HCT116 (cell line): ENCODE measurements around the gene SLC25A42. TPM values are rescaled to one million over a fixed set of nuclear protein-coding genes. Genes with fewer than 3 reads are reported as not detected.

ENCODE experiments used
- ATAC-seq: fragments of 200-7000 bp; cut with Tn5 transposase; 2 replicates; pipeline ENCODE4 v1.9.1; 2020; ENCODE audit warnings: mild to moderate bottlenecking, moderate library complexity
- BruUV-seq: library from RNA; stranded (reverse); fragments of 400-500 nt; replicated peaks from 2 replicates; lab custom pipeline; 2021; lab: Mats Ljungman, UMichigan
- CTCF ChIA-PET: fragments of 300-600 bp; sonication (Branson Sonifier 250); formaldehyde crosslinking; loops from one replicate; lab custom pipeline; 2021; ENCODE audit warnings: antibody characterized with exemption; lab: Charles Lee
- POLR2A ChIA-PET: fragments of 300-600, 350-600 bp; sonication (Branson Sonifier 250); formaldehyde crosslinking; loops from one replicate; lab custom pipeline; 2021; ENCODE audit warnings: antibody characterized with exemption; lab: Charles Lee
- RAD21 ChIA-PET, 2 experiments: fragments of 300-600 bp; sonication (Branson Sonifier 250); formaldehyde crosslinking; loops; one replicate each; lab custom pipeline; 2023; ENCODE audit warnings: low total read pairs in 2 of 2; ENCODE audit not compliant: uncharacterized antibody in 2 of 2, unreplicated experiment in 2 of 2, low non-redundant PET in 1 of 2; lab: Charles Lee
- DNase-seq: peaks from one replicate; pipeline ENCODE4 v3.0.0-alpha.2; 2010; ENCODE audit warnings: low read depth, low spot score
- H2AFZ ChIP-seq: fragments of 200-600 bp; shearing (Covaris generic), sonication (generic); 2 replicates; pipeline ENCODE4 v1.6.1; 2017; ENCODE audit warnings: low read depth, mixed run types, mixed read lengths, antibody characterized with exemption, low read length; ENCODE audit not compliant: poor library complexity, severe bottlenecking
- H3K27ac ChIP-seq: 2 replicates; pipeline ENCODE4 v1.5.1; 2012; ENCODE audit warnings: low read depth, low read length
- H3K27me3 ChIP-seq: fragments of 200-600 bp; sonication (generic); 2 replicates; pipeline ENCODE4 v1.6.1; 2016; ENCODE audit warnings: mixed run types, low read length, mixed read lengths; ENCODE audit not compliant: insufficient read depth
- H3K36me3 ChIP-seq, 2 experiments: fragments of 200-500 bp in 1 of 2; fragments of 200-600 bp in 1 of 2; sonication (Bioruptor generic) in 1 of 2; sonication (generic) in 1 of 2; 2 replicates each; pipeline versions ENCODE4 v1.5.1 to v1.6.1; 2014 to 2016; ENCODE audit warnings: low read length in 2 of 2, inconsistent platforms in 1 of 2, mixed read lengths in 1 of 2, mixed run types in 1 of 2; ENCODE audit not compliant: insufficient read depth in 2 of 2, control insufficient read depth in 1 of 2
- H3K4me1 ChIP-seq, 2 experiments: fragments of 200-600 bp in 1 of 2; sonication (generic) in 1 of 2; 2 replicates each; pipeline versions ENCODE4 v1.5.1 to v1.6.1; 2012 to 2017; ENCODE audit warnings: low read length in 2 of 2, inconsistent platforms in 1 of 2, mild to moderate bottlenecking in 1 of 2, mixed read lengths in 1 of 2, mixed run types in 1 of 2, moderate library complexity in 1 of 2; ENCODE audit not compliant: insufficient read depth in 2 of 2, control insufficient read depth in 1 of 2
- H3K4me2 ChIP-seq: fragments of 200-600 bp; sonication (generic); 2 replicates; pipeline ENCODE4 v1.6.1; 2017; ENCODE audit warnings: mixed run types, low read length, mixed read lengths
- H3K4me3 ChIP-seq, 2 experiments: fragments of 200-600 bp in 1 of 2; sonication (generic) in 1 of 2; replicated peaks in 1 of 2; 2 replicates each; pipeline ENCODE4 v1.5.1; 2011 to 2016; ENCODE audit warnings: low read length in 2 of 2, control low read depth in 1 of 2, low read depth in 1 of 2, mild to moderate bottlenecking in 1 of 2, mixed read lengths in 1 of 2, mixed run types in 1 of 2
- H3K79me2 ChIP-seq: fragments of 200-600 bp; sonication (generic); 2 replicates; pipeline ENCODE4 v1.6.1; 2017; ENCODE audit warnings: mild to moderate bottlenecking, mixed run types, low read length, moderate library complexity, mixed read lengths; ENCODE audit not compliant: insufficient read depth
- H3K9ac ChIP-seq: fragments of 200-600 bp; sonication (generic); 2 replicates; pipeline ENCODE4 v1.6.1; 2016; ENCODE audit warnings: low read length, mixed read lengths
- H3K9me2 ChIP-seq: fragments of 200-600 bp; sonication (generic), shearing (Covaris generic); 2 replicates; pipeline ENCODE4 v1.6.1; 2017; ENCODE audit warnings: mixed run types, mild to moderate bottlenecking, moderate library complexity; ENCODE audit not compliant: insufficient read depth
- H3K9me3 ChIP-seq, 2 experiments: fragments of 200-500 bp in 1 of 2; fragments of 200-600 bp in 1 of 2; sonication (Bioruptor generic) in 1 of 2; sonication (generic) in 1 of 2; 2 replicates each; pipeline ENCODE4 v1.6.1; 2014 to 2017; ENCODE audit warnings: low read length in 2 of 2, mixed read lengths in 2 of 2, inconsistent platforms in 1 of 2, low read depth in 1 of 2, mild to moderate bottlenecking in 1 of 2, mixed run types in 1 of 2, moderate library complexity in 1 of 2; ENCODE audit not compliant: control insufficient read depth in 1 of 2, insufficient read depth in 1 of 2
- H4K20me1 ChIP-seq: fragments of 200-600 bp; sonication (generic), shearing (Covaris generic); 2 replicates; pipeline ENCODE4 v1.6.1; 2017; ENCODE audit warnings: mixed run types, mild to moderate bottlenecking, moderate library complexity; ENCODE audit not compliant: insufficient read depth
- CBX3 ChIP-seq: IDR thresholded peaks from 2 replicates; pipeline ENCODE4 v1.6.1; 2012; ENCODE audit warnings: low read depth
- EGR1 ChIP-seq: IDR thresholded peaks from 2 replicates; pipeline ENCODE4 v1.6.1; 2012; ENCODE audit warnings: low read depth
- ELF1 ChIP-seq: IDR thresholded peaks from 2 replicates; pipeline ENCODE4 v1.6.1; 2012; ENCODE audit warnings: low read depth, borderline replicate concordance
- EZH2phosphoT487 ChIP-seq: fragments of 200-600 bp; IDR thresholded peaks from 2 replicates; pipeline ENCODE4 v1.6.1; 2018; ENCODE audit warnings: antibody characterized with exemption, borderline replicate concordance
- FOSL1 ChIP-seq: IDR thresholded peaks from 2 replicates; pipeline ENCODE4 v1.6.1; 2012; ENCODE audit warnings: low read depth
- POLR2A ChIP-seq: IDR thresholded peaks from 2 replicates; pipeline ENCODE4 v1.7.0; 2011; ENCODE audit warnings: borderline replicate concordance; ENCODE audit not compliant: insufficient read depth, insufficient read length; ENCODE audit errors: extremely low read depth
- POLR2AphosphoS5 ChIP-seq: IDR thresholded peaks from 2 replicates; pipeline ENCODE4 v1.6.1; 2011; ENCODE audit warnings: mild to moderate bottlenecking, low read depth, low read length, moderate library complexity
- SP1 ChIP-seq: IDR thresholded peaks from 2 replicates; pipeline ENCODE4 v1.6.1; 2012; ENCODE audit warnings: low read depth
- YY1 ChIP-seq: IDR thresholded peaks from 2 replicates; pipeline ENCODE4 v1.6.1; 2011; ENCODE audit warnings: low read length, low read depth, moderate library complexity, mild to moderate bottlenecking; ENCODE audit not compliant: insufficient replicate concordance; ENCODE audit errors: extremely low read depth
- ZFX ChIP-seq: fragments of 450-650 bp; IDR thresholded peaks from 2 replicates; pipeline ENCODE4 v1.6.1; 2017
- ZNF274 ChIP-seq: fragments of 200-500 bp; sonication (Bioruptor generic); IDR thresholded peaks from 2 replicates; pipeline ENCODE4 v1.6.1; 2014; ENCODE audit warnings: mild to moderate bottlenecking, low read depth, low read length, inconsistent platforms
- intact Hi-C: fragments of 100-400 bp; cut with micrococcal nuclease; formaldehyde crosslinking; loops from 2 replicates; pipeline ENCODE4 v1.10.0; 2022
- total RNA-seq: library from RNA; stranded (reverse); gene quantifications from one replicate; pipeline ENCODE4 v1.2.1, GENCODE V29; 2021; ENCODE audit not compliant: unreplicated experiment
- TF ChIP-seq, protein P1 (sequence below): IDR thresholded peaks from 2 replicates; pipeline ENCODE4 v1.6.1; 2012; ENCODE audit warnings: low read depth
- TF ChIP-seq, protein P2 (sequence below): IDR thresholded peaks from 2 replicates; pipeline ENCODE4 v1.6.1; 2011; ENCODE audit warnings: mild to moderate bottlenecking, low read length, moderate library complexity; ENCODE audit not compliant: insufficient replicate concordance; ENCODE audit errors: extremely low read depth
- TF ChIP-seq, protein P3 (sequence below): IDR thresholded peaks from 2 replicates; pipeline ENCODE4 v1.6.1; 2012
- TF ChIP-seq, protein P4 (sequence below), 3 experiments: fragments of 200-600 bp in 1 of 3; sonication (generic) in 1 of 3; IDR thresholded peaks in 2 of 3; conservative IDR thresholded peaks in 1 of 3; 2 replicates each; pipeline ENCODE4 v1.5.1; 2012 to 2017; ENCODE audit warnings: low read depth in 2 of 3, low read length in 2 of 3, antibody characterized with exemption in 1 of 3, borderline replicate concordance in 1 of 3, control low read depth in 1 of 3, mild to moderate bottlenecking in 1 of 3, mixed read lengths in 1 of 3, mixed run types in 1 of 3, moderate library complexity in 1 of 3; ENCODE audit not compliant: insufficient read depth in 1 of 3

The SLC25A42 gene
- total RNA-seq, 1 experiment from 2014 or later, result 10.2 TPM

DNA sequence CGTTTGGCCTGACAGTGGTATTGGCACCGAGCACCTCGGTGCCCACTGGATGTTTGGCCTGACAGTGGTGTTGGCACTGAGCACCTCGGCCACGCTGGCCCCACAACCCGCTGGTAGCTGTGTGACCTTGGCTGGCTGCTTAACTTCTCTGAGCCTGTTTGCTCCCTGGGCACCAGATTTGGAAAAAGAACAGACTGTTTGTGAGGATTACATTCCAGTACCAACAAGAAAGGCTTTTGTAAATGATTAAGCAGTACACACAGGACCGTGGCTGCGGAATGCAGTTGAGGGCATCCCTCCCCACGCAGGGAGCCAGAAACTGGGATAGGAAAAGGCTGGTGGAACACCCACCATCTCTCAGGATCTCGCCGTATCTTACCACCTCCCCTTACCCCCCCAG, 31.9 kb downstream of the SLC25A42 start (continued):
- no peak for TF ChIP-seq YY1

DNA sequence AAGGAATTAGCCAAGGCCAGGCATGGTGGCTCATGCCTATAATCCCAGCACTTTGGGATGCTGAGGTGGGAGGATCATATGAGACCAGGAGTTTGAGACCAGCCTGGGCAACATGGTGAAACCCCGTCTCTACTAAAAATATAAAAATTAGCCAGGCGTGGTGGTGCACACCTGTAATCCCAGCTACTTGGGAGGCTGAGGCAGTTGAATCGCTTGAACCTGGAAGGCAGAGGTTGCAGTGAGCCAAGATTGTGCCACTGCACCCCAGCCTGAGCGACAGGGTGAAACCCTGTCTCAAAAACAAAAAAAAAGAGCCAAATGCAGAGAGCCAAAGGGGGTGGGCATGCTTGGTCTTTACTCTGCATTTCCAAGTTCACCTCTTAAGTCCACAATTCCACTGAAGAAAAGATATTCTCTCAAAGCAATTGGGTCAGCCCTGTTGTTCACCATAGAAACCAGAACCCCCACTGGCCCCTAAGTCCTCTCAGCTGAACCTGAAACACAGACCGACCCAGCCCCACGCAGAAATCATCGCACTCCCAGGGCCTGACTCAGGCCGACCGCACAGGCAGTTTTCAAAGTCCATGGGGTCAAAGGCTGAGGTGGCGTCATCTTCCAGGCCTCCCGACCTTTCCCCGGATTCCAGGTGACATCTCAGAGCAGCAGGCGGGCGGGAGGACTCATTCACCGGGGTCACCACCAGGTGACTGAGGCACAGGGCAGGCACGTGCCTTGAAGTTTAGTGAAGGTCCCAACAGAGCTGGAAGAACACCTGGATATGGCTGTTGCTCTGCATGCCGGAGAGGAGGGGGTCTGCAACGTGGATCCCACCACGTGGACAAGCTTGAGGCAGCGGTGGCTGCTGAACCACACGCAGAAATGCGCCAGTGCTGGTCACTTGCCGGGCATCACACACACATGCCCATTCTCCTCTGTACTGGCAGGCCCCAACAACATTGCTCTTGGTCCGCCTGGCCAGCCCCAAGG, 33.1 kb downstream of the SLC25A42 start:
- H2AFZ ChIP-seq, result no peak overlapping the region
- H3K9me3 ChIP-seq, result no peaks in the 10 kb centered on the region
- H4K20me1 ChIP-seq, result no peaks in the 10 kb centered on the region
- CTCF ChIA-PET, result no interaction called here
- peak overlapping the region; percentile 55 for H3K9ac ChIP-seq
- H3K4me1 ChIP-seq, result peaks cover 47 to 86% of the 10 kb centered on the region in 2 experiments
- RAD21 ChIA-PET, result no interaction called here
- H3K27ac ChIP-seq, result peak overlapping the region; percentile 48
- peak; percentile 80 for ATAC-seq
- peak overlapping the region; percentile 65 for H3K4me2 ChIP-seq
- POLR2A ChIA-PET, result no interaction called here
- H3K4me3 ChIP-seq, result no peak overlapping the region
- H3K36me3 ChIP-seq, result no peaks in the 10 kb centered on the region
- BruUV-seq, result TSS peak; percentile 39
- no peaks in the 10 kb centered on the region for H3K9me2 ChIP-seq
- intact Hi-C loops, result no loop called here
- no peaks in the 10 kb centered on the region for H3K27me3 ChIP-seq
- no peaks in the 10 kb centered on the region for H3K79me2 ChIP-seq
- DNase-seq, result peak; percentile 71
- TF ChIP-seq YY1 (no peak), SP1 (peak; percentile 81), CBX3 (peak; percentile 66; the same call in 1 of the 2 replicates), POLR2AphosphoS5 (peak; percentile 44; the same call in 1 of the 2 replicates), ZFX (no peak), EZH2phosphoT487 (no peak), ZNF274 (no peak), POLR2A (no peak), EGR1 (no peak), FOSL1 (peak; percentile 59; the same call in 1 of the 2 replicates), ELF1 (no peak)
- TF ChIP-seq, protein P1, sequence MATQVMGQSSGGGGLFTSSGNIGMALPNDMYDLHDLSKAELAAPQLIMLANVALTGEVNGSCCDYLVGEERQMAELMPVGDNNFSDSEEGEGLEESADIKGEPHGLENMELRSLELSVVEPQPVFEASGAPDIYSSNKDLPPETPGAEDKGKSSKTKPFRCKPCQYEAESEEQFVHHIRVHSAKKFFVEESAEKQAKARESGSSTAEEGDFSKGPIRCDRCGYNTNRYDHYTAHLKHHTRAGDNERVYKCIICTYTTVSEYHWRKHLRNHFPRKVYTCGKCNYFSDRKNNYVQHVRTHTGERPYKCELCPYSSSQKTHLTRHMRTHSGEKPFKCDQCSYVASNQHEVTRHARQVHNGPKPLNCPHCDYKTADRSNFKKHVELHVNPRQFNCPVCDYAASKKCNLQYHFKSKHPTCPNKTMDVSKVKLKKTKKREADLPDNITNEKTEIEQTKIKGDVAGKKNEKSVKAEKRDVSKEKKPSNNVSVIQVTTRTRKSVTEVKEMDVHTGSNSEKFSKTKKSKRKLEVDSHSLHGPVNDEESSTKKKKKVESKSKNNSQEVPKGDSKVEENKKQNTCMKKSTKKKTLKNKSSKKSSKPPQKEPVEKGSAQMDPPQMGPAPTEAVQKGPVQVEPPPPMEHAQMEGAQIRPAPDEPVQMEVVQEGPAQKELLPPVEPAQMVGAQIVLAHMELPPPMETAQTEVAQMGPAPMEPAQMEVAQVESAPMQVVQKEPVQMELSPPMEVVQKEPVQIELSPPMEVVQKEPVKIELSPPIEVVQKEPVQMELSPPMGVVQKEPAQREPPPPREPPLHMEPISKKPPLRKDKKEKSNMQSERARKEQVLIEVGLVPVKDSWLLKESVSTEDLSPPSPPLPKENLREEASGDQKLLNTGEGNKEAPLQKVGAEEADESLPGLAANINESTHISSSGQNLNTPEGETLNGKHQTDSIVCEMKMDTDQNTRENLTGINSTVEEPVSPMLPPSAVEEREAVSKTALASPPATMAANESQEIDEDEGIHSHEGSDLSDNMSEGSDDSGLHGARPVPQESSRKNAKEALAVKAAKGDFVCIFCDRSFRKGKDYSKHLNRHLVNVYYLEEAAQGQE, result no peak
- TF ChIP-seq, protein P2, sequence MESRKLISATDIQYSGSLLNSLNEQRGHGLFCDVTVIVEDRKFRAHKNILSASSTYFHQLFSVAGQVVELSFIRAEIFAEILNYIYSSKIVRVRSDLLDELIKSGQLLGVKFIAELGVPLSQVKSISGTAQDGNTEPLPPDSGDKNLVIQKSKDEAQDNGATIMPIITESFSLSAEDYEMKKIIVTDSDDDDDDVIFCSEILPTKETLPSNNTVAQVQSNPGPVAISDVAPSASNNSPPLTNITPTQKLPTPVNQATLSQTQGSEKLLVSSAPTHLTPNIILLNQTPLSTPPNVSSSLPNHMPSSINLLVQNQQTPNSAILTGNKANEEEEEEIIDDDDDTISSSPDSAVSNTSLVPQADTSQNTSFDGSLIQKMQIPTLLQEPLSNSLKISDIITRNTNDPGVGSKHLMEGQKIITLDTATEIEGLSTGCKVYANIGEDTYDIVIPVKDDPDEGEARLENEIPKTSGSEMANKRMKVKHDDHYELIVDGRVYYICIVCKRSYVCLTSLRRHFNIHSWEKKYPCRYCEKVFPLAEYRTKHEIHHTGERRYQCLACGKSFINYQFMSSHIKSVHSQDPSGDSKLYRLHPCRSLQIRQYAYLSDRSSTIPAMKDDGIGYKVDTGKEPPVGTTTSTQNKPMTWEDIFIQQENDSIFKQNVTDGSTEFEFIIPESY, result peak; percentile 14
- TF ChIP-seq, protein P3, sequence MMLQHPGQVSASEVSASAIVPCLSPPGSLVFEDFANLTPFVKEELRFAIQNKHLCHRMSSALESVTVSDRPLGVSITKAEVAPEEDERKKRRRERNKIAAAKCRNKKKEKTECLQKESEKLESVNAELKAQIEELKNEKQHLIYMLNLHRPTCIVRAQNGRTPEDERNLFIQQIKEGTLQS, result no peak
- TF ChIP-seq, protein P4, sequence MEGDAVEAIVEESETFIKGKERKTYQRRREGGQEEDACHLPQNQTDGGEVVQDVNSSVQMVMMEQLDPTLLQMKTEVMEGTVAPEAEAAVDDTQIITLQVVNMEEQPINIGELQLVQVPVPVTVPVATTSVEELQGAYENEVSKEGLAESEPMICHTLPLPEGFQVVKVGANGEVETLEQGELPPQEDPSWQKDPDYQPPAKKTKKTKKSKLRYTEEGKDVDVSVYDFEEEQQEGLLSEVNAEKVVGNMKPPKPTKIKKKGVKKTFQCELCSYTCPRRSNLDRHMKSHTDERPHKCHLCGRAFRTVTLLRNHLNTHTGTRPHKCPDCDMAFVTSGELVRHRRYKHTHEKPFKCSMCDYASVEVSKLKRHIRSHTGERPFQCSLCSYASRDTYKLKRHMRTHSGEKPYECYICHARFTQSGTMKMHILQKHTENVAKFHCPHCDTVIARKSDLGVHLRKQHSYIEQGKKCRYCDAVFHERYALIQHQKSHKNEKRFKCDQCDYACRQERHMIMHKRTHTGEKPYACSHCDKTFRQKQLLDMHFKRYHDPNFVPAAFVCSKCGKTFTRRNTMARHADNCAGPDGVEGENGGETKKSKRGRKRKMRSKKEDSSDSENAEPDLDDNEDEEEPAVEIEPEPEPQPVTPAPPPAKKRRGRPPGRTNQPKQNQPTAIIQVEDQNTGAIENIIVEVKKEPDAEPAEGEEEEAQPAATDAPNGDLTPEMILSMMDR (IDR thresholded peaks at IDR 0.05 in 2 of 3, conservative IDR thresholded peaks at IDR 0.05 in 1 of 3; ENCODE audit: borderline replicate concordance in 1 of 3, insufficient read depth in 1 of 3, low read depth in 2 of 3, low read length in 2 of 3), result no peak
